Measurements from ENCODE around the gene GPC6.

Gene GPC6

DNA sequence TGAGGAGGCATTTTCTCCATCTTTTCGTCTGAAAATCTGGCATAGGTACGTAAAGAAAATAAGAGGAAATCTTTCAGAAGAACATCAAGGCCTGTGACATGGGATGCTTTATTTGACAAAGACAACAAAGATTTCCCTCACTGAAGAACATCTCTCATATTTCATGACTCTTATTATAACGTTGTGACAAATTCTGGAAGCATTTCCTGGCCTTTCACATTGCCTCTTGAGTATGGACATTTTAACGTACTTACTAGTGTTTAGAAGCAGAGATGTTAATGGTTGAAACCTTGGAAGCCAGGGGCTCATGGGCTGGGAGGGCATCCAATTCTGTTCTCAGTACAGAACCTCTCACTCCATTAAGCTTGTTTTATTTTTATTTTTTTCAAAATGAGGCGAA, 1042.1 kb downstream of the GPC6 start:
- H3K4me3 ChIP-seq (ENCODE audit: low read length): no peak overlapping the region
- H3K9ac ChIP-seq (ENCODE audit: low read length): no peak overlapping the region
- no peaks in the 10 kb centered on the region for H3K36me3 ChIP-seq (ENCODE audit: control insufficient read depth, insufficient read depth, low read length, severe bottlenecking)

DNA sequence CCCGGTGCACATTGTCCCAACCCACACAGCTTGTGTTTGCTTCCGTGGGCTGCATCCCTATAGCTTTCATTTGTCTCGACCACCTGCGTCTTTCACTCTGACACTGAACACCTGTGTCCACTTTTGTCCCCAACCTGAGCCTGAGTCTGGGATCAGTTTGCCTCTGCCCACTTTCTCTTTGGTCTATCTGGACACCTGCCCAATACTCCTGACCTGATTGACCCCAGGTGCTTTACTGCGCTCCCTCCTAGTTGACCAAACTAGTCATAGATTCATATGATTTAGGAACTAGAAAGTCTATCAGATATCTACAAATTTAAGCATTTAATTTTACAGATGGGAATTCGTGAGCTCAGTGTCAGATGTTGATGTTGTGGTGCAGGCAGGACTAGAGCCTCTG, 1043.0 kb downstream of the GPC6 start:
- no peak for DNase-seq (ENCODE audit: low read depth)
- H3K9ac ChIP-seq (ENCODE audit: low read length): no peak overlapping the region
- H3K4me3 ChIP-seq (ENCODE audit: low read length): no peak overlapping the region
- no peaks in the 10 kb centered on the region for H3K36me3 ChIP-seq (ENCODE audit: control insufficient read depth, insufficient read depth, low read length, severe bottlenecking)
- no peaks in the 10 kb centered on the region for H3K9me3 ChIP-seq (ENCODE audit: control insufficient read depth, low read length)
- no peaks in the 10 kb centered on the region for H3K27me3 ChIP-seq (replicated peaks; ENCODE audit: control insufficient read depth, insufficient read depth, low read length)
- H3K4me1 ChIP-seq (ENCODE audit: control insufficient read depth, insufficient read depth, low read length): peaks cover 8% of the 10 kb centered on the region

More for the DNA sequence above, 1042.1 kb downstream of the GPC6 start:
- Histone ChIP-seq H3K9me3 (ENCODE audit: control insufficient read depth, low read length) (no peaks in the 10 kb centered on the region), H3K27me3 (replicated peaks; ENCODE audit: control insufficient read depth, insufficient read depth, low read length) (no peaks in the 10 kb centered on the region), H3K4me1 (ENCODE audit: control insufficient read depth, insufficient read depth, low read length) (peaks cover 8% of the 10 kb centered on the region)
- DNase-seq (ENCODE audit: low read depth): peak; percentile 27

DNA sequence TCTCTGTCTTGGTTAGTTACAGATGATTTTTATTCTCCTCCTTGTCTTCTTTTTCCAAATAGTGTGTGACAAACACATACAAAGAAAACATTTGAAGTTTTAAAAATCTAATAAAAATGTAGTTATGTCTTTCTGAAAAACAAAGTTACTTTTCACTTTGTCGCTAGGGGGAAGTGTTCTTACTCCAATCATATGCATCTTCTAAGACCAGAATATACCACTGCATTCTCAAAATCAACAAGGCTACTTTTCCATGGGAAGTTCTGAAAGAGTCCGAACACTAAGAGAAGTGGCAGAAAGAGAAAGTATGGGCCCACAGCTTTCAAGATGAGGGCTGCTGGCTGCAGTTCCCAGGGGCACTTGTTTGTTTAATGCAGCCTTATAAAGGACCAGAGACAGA, 1043.9 kb downstream of the GPC6 start:
- Histone ChIP-seq H3K36me3 (ENCODE audit: control insufficient read depth, insufficient read depth, low read length, severe bottlenecking) (no peaks in the 10 kb centered on the region), H3K27me3 (replicated peaks; ENCODE audit: control insufficient read depth, insufficient read depth, low read length) (no peaks in the 10 kb centered on the region), H3K9me3 (ENCODE audit: control insufficient read depth, low read length) (no peaks in the 10 kb centered on the region), H3K4me3 (ENCODE audit: low read length) (no peak overlapping the region), H3K9ac (ENCODE audit: low read length) (no peak overlapping the region), H3K4me1 (ENCODE audit: control insufficient read depth, insufficient read depth, low read length) (peaks cover 8% of the 10 kb centered on the region)
- DNase-seq (ENCODE audit: low read depth): no peak

DNA sequence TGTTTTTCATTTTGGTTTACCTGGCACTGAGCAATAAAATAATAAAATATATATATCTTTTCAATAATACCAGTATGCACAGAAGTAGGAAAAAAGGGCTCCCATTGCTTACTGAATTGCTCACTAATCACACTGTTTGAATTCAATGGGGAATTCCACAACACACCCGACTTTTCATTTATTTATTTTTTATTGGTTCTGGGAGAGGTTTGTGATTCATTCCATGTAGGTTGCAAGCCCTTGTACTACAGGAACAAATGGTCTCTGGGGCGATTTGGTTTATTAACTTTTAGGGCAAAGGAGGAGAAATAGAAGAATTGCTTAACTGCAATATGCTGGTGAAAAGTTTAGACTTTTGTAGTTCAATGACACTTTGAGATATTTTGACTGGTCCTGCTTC, 1045.4 kb downstream of the GPC6 start:
- Histone ChIP-seq H3K36me3 (ENCODE audit: control insufficient read depth, insufficient read depth, low read length, severe bottlenecking) (no peaks in the 10 kb centered on the region), H3K9ac (ENCODE audit: low read length) (no peak overlapping the region), H3K9me3 (ENCODE audit: control insufficient read depth, low read length) (no peaks in the 10 kb centered on the region), H3K4me3 (ENCODE audit: low read length) (no peak overlapping the region), H3K4me1 (ENCODE audit: control insufficient read depth, insufficient read depth, low read length) (peaks cover 8% of the 10 kb centered on the region), H3K27me3 (replicated peaks; ENCODE audit: control insufficient read depth, insufficient read depth, low read length) (no peaks in the 10 kb centered on the region)
- no peak for DNase-seq (ENCODE audit: low read depth)

- Histone ChIP-seq H3K36me3 (ENCODE audit: control insufficient read depth, insufficient read depth, low read length, severe bottlenecking) (no peaks in the 10 kb centered on the region), H3K27me3 (replicated peaks; ENCODE audit: control insufficient read depth, insufficient read depth, low read length) (no peaks in the 10 kb centered on the region), H3K4me3 (ENCODE audit: low read length) (no peak overlapping the region), H3K4me1 (ENCODE audit: control insufficient read depth, insufficient read depth, low read length) (no peaks in the 10 kb centered on the region), H3K9me3 (ENCODE audit: control insufficient read depth, low read length) (no peaks in the 10 kb centered on the region), H3K9ac (ENCODE audit: low read length) (no peak overlapping the region)
- peak; percentile 35 for DNase-seq (ENCODE audit: low read depth)
Observed at GRCh38 chr13:94280349-94280748, 1053.7 kb downstream of the GPC6 start.

- no peaks in the 10 kb centered on the region for H3K27me3 ChIP-seq (replicated peaks; ENCODE audit: control insufficient read depth, insufficient read depth, low read length)
- no peak overlapping the region for H3K4me3 ChIP-seq (ENCODE audit: low read length)
- no peaks in the 10 kb centered on the region for H3K9me3 ChIP-seq (ENCODE audit: control insufficient read depth, low read length)
- H3K9ac ChIP-seq (ENCODE audit: low read length): no peak overlapping the region
- no peaks in the 10 kb centered on the region for H3K4me1 ChIP-seq (ENCODE audit: control insufficient read depth, insufficient read depth, low read length)
- H3K36me3 ChIP-seq (ENCODE audit: control insufficient read depth, insufficient read depth, low read length, severe bottlenecking): no peaks in the 10 kb centered on the region
- no peak for DNase-seq (ENCODE audit: low read depth)
Observed at GRCh38 chr13:94280845-94281244, 1054.2 kb downstream of the GPC6 start.

DNA sequence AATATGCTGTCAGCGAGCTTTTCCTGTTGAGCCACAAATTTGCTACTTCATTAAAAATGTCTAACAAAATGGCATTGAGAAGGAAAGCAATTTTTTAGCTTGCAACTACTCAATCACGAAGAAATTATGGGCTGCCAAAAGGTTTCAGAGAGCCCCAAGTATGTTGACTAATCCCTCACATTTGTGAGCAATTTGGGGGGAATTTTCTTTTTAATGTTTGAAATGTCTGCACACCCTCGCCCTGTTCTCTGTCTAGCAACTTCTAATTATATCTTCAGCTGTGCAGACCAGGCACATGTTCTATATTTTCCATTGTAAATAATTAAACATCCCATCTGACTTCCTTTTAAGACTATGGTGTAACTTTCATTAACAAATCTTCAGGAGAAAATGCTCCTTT, 1060.0 kb downstream of the GPC6 start:
- DNase-seq (ENCODE audit: low read depth): no peak
- Histone ChIP-seq H3K4me3 (ENCODE audit: low read length) (no peak overlapping the region), H3K9me3 (ENCODE audit: control insufficient read depth, low read length) (no peaks in the 10 kb centered on the region), H3K36me3 (ENCODE audit: control insufficient read depth, insufficient read depth, low read length, severe bottlenecking) (no peaks in the 10 kb centered on the region), H3K4me1 (ENCODE audit: control insufficient read depth, insufficient read depth, low read length) (no peaks in the 10 kb centered on the region), H3K27me3 (replicated peaks; ENCODE audit: control insufficient read depth, insufficient read depth, low read length) (no peaks in the 10 kb centered on the region), H3K9ac (ENCODE audit: low read length) (no peak overlapping the region)

GRCh38 chr13:94291631-94292322, 1065.2 kb downstream of the GPC6 start:
- no peaks in the 10 kb centered on the region for H3K4me1 ChIP-seq (ENCODE audit: control insufficient read depth, insufficient read depth, low read length)
- DNase-seq (ENCODE audit: low read depth): no peak
- no peaks in the 10 kb centered on the region for H3K9me3 ChIP-seq (ENCODE audit: control insufficient read depth, low read length)
- no peak overlapping the region for H3K9ac ChIP-seq (ENCODE audit: low read length)
- H3K27me3 ChIP-seq (replicated peaks; ENCODE audit: control insufficient read depth, insufficient read depth, low read length): no peaks in the 10 kb centered on the region
- no peaks in the 10 kb centered on the region for H3K36me3 ChIP-seq (ENCODE audit: control insufficient read depth, insufficient read depth, low read length, severe bottlenecking)
- H3K4me3 ChIP-seq (ENCODE audit: low read length): no peak overlapping the region

DNA sequence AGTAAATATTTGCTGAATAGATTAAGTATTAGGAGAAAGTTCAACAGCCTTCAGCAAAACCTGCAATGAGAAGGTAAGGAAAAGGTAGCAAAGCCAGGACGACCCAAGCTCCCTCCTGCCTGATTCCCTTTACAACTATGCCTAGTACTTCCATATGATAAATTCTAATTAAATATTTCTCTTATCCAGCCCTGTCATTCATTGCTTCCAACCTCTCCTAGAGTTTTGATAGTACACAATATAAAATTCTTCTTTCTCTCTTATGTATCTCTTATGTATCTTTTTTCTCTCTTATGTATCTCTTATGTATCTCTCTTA, 1065.7 kb downstream of the GPC6 start:
- Histone ChIP-seq H3K36me3 (ENCODE audit: control insufficient read depth, insufficient read depth, low read length, severe bottlenecking) (no peaks in the 10 kb centered on the region), H3K4me3 (ENCODE audit: low read length) (no peak overlapping the region), H3K9me3 (ENCODE audit: control insufficient read depth, low read length) (no peaks in the 10 kb centered on the region), H3K9ac (ENCODE audit: low read length) (no peak overlapping the region), H3K4me1 (ENCODE audit: control insufficient read depth, insufficient read depth, low read length) (no peaks in the 10 kb centered on the region), H3K27me3 (replicated peaks; ENCODE audit: control insufficient read depth, insufficient read depth, low read length) (no peaks in the 10 kb centered on the region)
- no peak for DNase-seq (ENCODE audit: low read depth)

- no peaks in the 10 kb centered on the region for H3K27me3 ChIP-seq (replicated peaks; ENCODE audit: control insufficient read depth, insufficient read depth, low read length)
- H3K9me3 ChIP-seq (ENCODE audit: control insufficient read depth, low read length): no peaks in the 10 kb centered on the region
- DNase-seq (ENCODE audit: low read depth): no peak
- no peaks in the 10 kb centered on the region for H3K4me1 ChIP-seq (ENCODE audit: control insufficient read depth, insufficient read depth, low read length)
- no peaks in the 10 kb centered on the region for H3K36me3 ChIP-seq (ENCODE audit: control insufficient read depth, insufficient read depth, low read length, severe bottlenecking)
- H3K9ac ChIP-seq (ENCODE audit: low read length): no peak overlapping the region
- no peak overlapping the region for H3K4me3 ChIP-seq (ENCODE audit: low read length)
Observed at GRCh38 chr13:94296471-94296870, 1069.9 kb downstream of the GPC6 start.

DNA sequence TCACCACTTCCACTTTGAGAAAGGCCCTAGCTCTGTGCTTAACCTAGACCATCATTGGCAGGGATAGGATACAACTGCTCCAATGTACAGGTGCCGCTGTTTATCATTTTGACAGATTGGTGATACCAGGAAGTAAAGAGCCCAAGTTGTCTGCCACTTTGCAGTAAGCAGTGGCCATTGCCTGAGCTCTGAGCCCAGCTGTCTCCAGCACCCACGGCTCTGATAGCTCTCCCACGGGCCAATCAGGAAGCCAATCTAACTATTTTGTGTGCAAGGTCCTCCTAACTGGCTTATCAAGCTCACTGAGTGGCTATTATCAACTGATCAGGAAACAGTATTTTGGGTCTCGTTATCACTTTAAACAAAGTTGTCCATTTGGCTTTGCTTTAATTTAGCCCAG, 1071.7 kb downstream of the GPC6 start:
- no peaks in the 10 kb centered on the region for H3K36me3 ChIP-seq (ENCODE audit: control insufficient read depth, insufficient read depth, low read length, severe bottlenecking)
- DNase-seq (ENCODE audit: low read depth): no peak
- H3K9ac ChIP-seq (ENCODE audit: low read length): no peak overlapping the region
- peaks cover under 1% of the 10 kb centered on the region for H3K4me1 ChIP-seq (ENCODE audit: control insufficient read depth, insufficient read depth, low read length)
- H3K9me3 ChIP-seq (ENCODE audit: control insufficient read depth, low read length): no peaks in the 10 kb centered on the region
- no peaks in the 10 kb centered on the region for H3K27me3 ChIP-seq (replicated peaks; ENCODE audit: control insufficient read depth, insufficient read depth, low read length)
- H3K4me3 ChIP-seq (ENCODE audit: low read length): no peak overlapping the region

- Histone ChIP-seq H3K9ac (ENCODE audit: low read length) (no peak overlapping the region), H3K36me3 (ENCODE audit: control insufficient read depth, insufficient read depth, low read length, severe bottlenecking) (no peaks in the 10 kb centered on the region), H3K4me3 (ENCODE audit: low read length) (no peak overlapping the region), H3K27me3 (replicated peaks; ENCODE audit: control insufficient read depth, insufficient read depth, low read length) (no peaks in the 10 kb centered on the region), H3K4me1 (ENCODE audit: control insufficient read depth, insufficient read depth, low read length) (peaks cover 21% of the 10 kb centered on the region), H3K9me3 (ENCODE audit: control insufficient read depth, low read length) (no peaks in the 10 kb centered on the region)
- DNase-seq (ENCODE audit: low read depth): no peak
Observed at GRCh38 chr13:94300401-94300800, 1073.8 kb downstream of the GPC6 start.

Data from adipocyte (in vitro differentiated cells).